Stimulated activated naive CD4-positive, alpha-beta T cell (primary cell): ENCODE measurements around the gene TBX2.

Experiments
- DNase-seq, 6 experiments: peaks; one replicate each; lab custom pipeline; 2025; lab: John Stamatoyannopoulos, UW

Gene TBX2

GRCh38 chr17:61387511-61388305 is 11.9 kb upstream of the TBX2 start:
- no peak for DNase-seq

- DNase-seq = no peak
Measured at GRCh38 chr17:61388561-61389356, 10.9 kb upstream of the TBX2 start.

GRCh38 chr17:61389670-61390478 is 9.8 kb upstream of the TBX2 start:
- DNase-seq = peak in 3 of 6 experiments; percentile 23 to 45 (median 25)

GRCh38 chr17:61390479-61390791 is 9.2 kb upstream of the TBX2 start:
- no peak for DNase-seq

- no peak for DNase-seq
Measured at GRCh38 chr17:61391595-61392291, 7.9 kb upstream of the TBX2 start.

GRCh38 chr17:61392679-61393078 is 7.0 kb upstream of the TBX2 start:
- no peak for DNase-seq

GRCh38 chr17:61393550-61393903 is 6.1 kb upstream of the TBX2 start:
- no peak for DNase-seq

GRCh38 chr17:61393904-61394629 is 5.6 kb upstream of the TBX2 start:
- DNase-seq = no peak

- DNase-seq = no peak
Measured at GRCh38 chr17:61394630-61395408, 4.8 kb upstream of the TBX2 start.

GRCh38 chr17:61395409-61395982 is 4.1 kb upstream of the TBX2 start:
- no peak for DNase-seq

GRCh38 chr17:61395983-61396585 is 3.6 kb upstream of the TBX2 start:
- DNase-seq = no peak

- no peak for DNase-seq
Measured at GRCh38 chr17:61396586-61397085, 3.0 kb upstream of the TBX2 start.

GRCh38 chr17:61397086-61397842 is 2.4 kb upstream of the TBX2 start:
- DNase-seq = no peak

GRCh38 chr17:61398721-61399130 is 917 bp upstream of the TBX2 start:
- no peak for DNase-seq

- no peak for DNase-seq
Measured at GRCh38 chr17:61400066-61400716, 548 bp downstream of the TBX2 start.

GRCh38 chr17:61400717-61401388 is 1.2 kb downstream of the TBX2 start:
- DNase-seq = peak in 2 of 6 experiments; percentile 11 to 24

GRCh38 chr17:61401389-61402072 is 1.9 kb downstream of the TBX2 start:
- DNase-seq = peak in 1 of 6 experiments; percentile 14
